ENCODE results near the gene SYTL3.

- TF ChIP-seq EP300 (IDR thresholded peaks at IDR 0.05; ENCODE audit: borderline replicate concordance in 1 of 2, control insufficient read depth in 1 of 2, low read depth in 2 of 2, low read length in 2 of 2): no peak
- no peak for TF ChIP-seq CTCF (IDR thresholded peaks at IDR 0.05 in 2 of 3, conservative IDR thresholded peaks at IDR 0.05 in 1 of 3; ENCODE audit: control insufficient read depth in 2 of 3, extremely low read depth in 1 of 3, insufficient read depth in 1 of 3, low read depth in 3 of 3, low read length in 3 of 3)
- TF ChIP-seq NKRF (conservative IDR thresholded peaks at IDR 0.05): no peak
- no peak for TF ChIP-seq RAD21 (IDR thresholded peaks at IDR 0.05; ENCODE audit: insufficient read depth, low read depth, low read length)
- no peak for TF ChIP-seq ATF3 (IDR thresholded peaks at IDR 0.05; ENCODE audit: borderline replicate concordance, extremely low read depth, low read depth, low read length)
- no peak for TF ChIP-seq CEBPB (IDR thresholded peaks at IDR 0.05; ENCODE audit: borderline replicate concordance in 1 of 2, low read depth in 2 of 2, low read length in 2 of 2)
- no peak for TF ChIP-seq SUZ12 (IDR thresholded peaks at IDR 0.05; ENCODE audit: unreplicated experiment)
- no peak for TF ChIP-seq GABPA (IDR thresholded peaks at IDR 0.05; ENCODE audit: low read depth)
- no peak for TF ChIP-seq ZNF217 (IDR thresholded peaks at IDR 0.05)
- no peak for TF ChIP-seq TAF1 (IDR thresholded peaks at IDR 0.05; ENCODE audit: borderline replicate concordance, low read depth, low read length)
- TF ChIP-seq BRCA1 (IDR thresholded peaks at IDR 0.05; ENCODE audit: low read depth, low read length): no peak
- no peak for TF ChIP-seq ELK1 (IDR thresholded peaks at IDR 0.05; ENCODE audit: low read depth, low read length)
These were observed 53.4 kb downstream of the SYTL3 start for GRCh38 chr6:158703111-158703836.

All from GM12878 (cell line).